ENCODE measurements around the gene NDST1. TPM values are rescaled to one million over a fixed set of nuclear protein-coding genes. Genes with fewer than 3 reads are reported as not detected.

NDST1 gene
- total RNA-seq, 1 donor from 2014 or later, result 110 TPM

GRCh38 chr5:150521939-150522503 lies 14.1 kb downstream of the NDST1 start:
- DNase-seq (ENCODE audit: low spot score), result no peak

DNA sequence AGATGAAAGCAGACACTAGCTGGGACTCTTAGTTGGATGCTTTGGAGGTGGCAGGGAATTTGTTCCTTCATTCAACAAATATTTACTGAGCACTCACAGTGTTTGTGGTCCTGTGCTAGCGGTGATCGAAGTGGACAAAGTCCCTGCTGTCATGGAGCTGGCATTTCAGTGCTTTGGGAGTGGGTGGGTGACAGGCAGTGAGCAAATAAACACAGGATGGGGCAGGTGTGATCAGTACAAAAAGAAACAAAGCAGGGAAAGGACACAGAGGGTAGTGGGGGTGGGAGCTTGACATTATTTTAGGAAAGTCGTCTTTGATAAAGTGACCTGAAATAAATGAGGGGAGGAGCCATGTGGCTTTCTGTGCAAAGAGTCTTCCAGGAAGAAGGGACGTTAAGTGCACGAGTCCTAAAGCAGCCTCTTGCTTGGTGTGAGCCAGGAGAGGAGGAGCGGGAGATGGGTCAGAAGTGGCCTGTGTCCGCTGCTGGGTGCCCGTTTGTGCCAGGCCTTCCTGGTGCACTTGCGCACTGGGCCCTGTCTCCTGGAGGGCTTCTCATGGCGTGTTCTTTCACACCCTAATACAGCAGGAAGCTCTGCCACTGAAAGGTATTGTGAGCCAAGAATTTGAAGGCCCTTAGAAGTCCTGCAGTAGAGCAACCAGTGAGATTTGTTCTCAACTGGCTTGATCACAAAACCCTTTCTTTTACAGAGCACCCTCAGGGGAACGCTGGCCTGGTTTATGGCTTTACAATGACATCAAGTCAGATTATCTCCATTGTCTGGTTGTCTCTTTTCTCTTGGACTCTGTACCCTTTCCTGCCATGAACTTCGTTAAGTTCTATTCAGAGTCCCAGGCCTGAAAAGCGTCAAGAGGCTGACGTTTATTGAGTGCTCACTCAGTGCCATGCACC lies 14.8 kb downstream of the NDST1 start:
- no peak for DNase-seq (ENCODE audit: low spot score)

- no peak for DNase-seq (ENCODE audit: low spot score)
Measured at GRCh38 chr5:150523472-150524350, 15.8 kb downstream of the NDST1 start.

- DNase-seq (ENCODE audit: low spot score), result no peak
Measured at GRCh38 chr5:150525163-150525562, 17.2 kb downstream of the NDST1 start.

DNA sequence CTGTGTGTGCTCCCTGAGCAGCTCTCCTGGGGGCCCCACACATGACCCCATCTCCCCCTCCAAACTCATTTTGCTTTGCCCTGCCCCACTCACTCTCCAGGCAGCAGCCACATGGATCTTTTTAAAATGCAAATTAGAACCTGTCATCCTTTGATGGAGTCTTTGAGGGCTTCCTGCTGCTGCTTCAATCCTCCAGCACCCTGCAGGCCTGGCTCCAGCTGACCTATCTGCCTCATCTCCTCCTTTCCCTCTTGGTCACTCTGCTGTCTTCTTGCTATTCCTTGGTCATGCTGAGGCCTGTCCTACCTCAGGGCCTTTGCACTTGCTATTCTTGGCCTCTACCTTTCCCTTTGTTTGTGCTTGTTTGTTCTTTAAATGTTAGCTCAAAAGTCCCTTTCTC lies 17.9 kb downstream of the NDST1 start:
- no peak for DNase-seq (ENCODE audit: low spot score)

DNA sequence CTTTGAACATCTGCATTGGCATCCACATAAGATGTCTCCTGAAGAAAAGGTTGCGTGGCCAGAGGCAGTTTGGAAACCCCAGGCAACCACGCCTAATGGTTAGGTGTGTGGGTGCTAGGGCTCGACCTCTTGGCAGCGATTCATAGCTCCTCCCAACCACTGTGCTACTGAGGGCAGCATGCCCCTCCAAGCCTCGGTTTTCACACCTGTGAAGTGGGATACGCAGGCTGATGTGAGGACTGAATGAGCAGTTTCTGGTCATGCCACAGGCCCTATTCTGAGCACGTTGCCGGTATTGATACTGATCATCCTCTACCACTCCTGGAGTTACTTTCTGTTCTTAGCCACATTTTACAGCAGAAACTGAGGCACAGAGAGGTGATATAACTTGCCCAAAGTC lies 19.1 kb downstream of the NDST1 start:
- DNase-seq (ENCODE audit: low spot score), result no peak

- DNase-seq (ENCODE audit: low spot score), result no peak
Measured at GRCh38 chr5:150527808-150528207, 19.9 kb downstream of the NDST1 start.

DNA sequence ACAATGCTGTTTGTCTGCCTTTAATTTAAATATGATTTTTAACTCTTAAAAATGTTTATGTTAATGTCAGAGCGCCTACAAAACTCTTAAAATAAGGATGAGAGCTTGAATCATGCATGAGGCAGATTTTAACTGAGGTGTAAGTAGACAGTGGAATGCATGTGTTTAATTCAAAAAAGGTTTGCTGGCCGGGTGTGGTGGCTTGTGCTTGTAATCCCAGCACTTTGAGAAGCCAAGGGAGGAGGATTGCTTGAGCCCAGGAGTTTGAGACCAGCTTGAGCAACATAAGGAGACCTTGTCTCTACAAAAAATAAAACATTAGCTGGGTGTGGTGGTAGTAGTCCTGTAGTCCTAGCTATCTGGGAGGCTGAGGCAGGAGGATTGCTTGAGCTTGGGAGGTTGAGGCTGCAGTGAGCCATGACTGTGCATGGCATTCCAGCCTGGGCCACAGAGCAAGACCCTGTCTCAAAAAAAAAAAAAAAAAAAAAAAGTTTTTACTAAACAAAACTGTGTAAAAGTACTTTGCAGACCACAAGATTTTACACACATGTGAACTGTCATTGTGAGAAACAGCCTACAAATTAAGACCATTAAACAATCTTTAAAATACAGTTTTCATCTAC lies 21.1 kb downstream of the NDST1 start:
- no peak for DNase-seq (ENCODE audit: low spot score)

- no peak for DNase-seq (ENCODE audit: low spot score)
Measured at GRCh38 chr5:150529555-150529954, 21.6 kb downstream of the NDST1 start.

- DNase-seq (ENCODE audit: low spot score), result no peak
Measured at GRCh38 chr5:150530423-150530822, 22.5 kb downstream of the NDST1 start.

DNA sequence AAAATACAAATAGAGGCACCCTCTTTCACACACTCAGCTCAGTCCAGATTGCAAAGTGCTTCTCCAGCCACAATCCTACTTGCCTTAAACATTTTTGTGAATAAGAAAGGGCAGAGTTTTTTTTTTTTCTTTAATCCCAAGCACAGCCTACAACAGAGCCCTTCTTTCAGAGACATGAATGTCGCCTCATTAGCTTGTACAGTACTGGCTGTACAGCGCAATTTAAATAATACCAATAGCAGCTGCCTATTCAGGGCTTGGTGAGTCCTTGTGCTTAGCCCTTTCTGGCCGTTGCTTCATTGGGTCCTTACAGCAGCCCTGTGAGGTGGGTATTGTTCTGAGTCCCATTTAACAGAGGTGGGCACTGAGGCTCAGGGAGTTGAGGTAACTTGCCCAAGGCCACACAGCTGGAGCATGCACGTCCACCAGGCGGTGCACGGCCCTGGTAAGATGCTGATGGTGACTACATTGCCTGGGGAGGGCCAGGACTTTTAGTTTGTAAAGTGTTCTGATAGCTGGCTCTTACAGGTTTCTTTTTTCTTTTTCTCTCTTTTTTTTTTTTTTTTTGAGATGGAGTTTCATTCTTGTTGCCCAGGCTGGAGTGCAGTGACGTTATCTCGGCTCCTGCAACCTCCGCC lies 23.1 kb downstream of the NDST1 start:
- DNase-seq (ENCODE audit: low spot score), result no peak

DNA sequence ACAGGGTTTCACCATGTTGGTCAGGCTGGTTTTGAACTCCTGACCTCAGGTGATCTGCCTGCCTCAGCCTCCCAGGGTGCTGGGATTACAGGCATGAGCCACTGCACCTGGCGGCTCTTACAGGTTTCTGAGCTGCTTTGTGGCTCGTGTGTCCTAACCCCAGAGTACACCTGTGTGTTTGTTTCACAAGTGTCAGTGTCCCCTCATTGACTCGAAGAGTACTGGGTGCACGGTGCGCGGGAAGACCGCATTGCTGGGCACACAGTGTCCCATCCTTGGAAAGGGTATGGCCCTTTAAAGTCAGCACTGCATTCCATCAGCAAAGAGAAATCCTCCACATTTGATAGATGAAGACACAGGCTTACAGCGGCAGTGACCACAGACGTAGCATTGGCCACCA lies 23.8 kb downstream of the NDST1 start:
- no peak for DNase-seq (ENCODE audit: low spot score)

- no peak for DNase-seq (ENCODE audit: low spot score)
Measured at GRCh38 chr5:150532151-150532550, 24.2 kb downstream of the NDST1 start.

DNA sequence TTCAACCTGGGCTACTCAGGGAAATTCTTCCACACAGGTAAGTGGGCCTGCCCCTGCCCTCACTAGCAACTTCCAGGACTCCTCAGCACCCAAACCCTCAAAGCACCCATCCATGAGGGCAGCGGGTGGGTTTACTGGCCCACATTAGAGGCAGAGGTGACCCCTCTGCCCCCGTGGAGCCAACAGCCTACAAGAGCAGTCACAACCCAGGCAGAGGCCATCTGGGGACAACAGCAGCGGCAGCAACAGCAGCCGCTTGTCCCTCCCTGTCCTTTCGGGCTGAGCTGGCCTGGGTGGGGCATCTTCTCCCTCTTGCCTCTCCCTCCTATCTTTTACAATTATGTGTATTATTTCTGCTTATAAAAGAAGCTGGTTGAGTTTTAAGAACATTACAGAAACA lies 25.1 kb downstream of the NDST1 start:
- DNase-seq (ENCODE audit: low spot score), result no peak

DNA sequence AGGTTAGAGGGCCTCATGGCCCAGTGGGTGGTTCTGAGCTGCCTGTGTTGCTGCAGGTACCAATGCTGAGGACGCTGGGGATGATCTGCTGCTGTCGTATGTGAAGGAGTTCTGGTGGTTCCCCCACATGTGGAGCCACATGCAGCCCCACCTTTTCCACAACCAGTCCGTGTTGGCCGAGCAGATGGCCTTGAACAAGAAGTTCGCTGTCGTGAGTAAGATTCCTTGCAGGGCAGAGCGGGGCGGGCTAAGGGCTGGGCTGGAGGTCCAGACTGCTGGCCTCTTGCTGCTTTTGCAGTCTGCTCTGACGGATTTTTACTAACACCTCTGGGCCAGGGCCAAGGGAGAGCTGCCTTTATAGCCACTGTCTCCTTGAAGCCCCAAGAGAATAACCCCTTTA lies 26.9 kb downstream of the NDST1 start:
- DNase-seq (ENCODE audit: low spot score), result no peak

DNA sequence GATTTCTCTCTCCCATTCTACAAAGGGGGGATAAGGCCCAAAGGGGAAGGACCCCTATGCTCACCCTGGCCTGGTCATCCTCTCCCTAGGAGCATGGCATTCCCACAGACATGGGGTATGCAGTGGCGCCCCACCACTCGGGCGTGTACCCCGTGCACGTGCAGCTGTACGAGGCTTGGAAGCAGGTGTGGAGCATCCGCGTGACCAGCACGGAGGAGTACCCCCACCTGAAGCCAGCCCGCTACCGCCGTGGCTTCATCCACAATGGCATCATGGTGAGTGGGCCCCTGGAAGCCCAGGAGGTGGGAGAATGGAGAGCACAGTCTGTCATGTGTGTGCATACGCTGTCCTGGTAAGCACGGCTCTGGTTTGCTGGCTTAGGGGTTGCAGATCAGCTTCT lies 27.7 kb downstream of the NDST1 start:
- no peak for DNase-seq (ENCODE audit: low spot score)

DNA sequence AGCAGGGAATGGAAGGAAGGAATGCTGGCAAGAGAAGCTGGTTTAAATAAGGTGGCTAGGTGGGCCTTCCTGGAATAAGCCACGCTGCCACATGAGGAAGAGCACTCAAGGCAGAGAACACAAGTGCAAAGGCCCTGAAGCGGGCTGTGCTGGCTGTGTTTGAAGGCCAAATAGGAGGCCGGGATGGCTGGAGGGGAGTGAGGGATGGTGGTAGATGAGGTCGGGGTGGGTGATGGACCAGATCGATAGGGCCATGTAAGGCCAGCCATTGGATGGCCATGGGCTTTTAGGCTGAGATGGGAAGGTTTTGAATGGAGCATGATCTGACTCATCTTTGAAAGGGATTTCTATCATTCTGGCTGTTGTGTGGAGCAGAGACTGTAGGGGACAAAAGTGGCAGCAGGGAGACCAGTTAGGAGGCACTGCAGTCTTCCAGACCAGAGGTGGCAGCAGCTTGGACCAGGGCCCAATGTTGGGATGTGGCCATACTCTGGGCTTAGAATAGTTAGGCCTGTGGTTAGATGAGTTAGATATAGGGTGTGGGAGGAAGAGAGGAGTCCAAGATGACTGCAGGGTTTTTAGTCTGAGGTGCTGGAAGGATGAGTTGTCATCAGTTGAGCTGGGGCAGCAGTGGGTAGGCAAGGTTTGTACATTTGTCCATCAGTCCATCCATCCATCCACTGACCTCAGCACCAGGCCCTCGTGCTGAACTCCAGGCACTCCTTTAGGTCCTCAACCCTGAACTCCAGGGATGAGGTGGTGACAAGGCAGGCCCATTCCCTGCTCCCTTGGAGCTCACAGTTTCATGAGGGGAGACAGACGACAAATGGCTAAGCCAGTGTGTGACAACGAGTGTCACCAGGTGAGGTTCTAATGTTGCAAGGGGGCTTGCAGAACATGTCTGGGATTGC lies 30.3 kb downstream of the NDST1 start:
- DNase-seq (ENCODE audit: low spot score), result no peak

DNA sequence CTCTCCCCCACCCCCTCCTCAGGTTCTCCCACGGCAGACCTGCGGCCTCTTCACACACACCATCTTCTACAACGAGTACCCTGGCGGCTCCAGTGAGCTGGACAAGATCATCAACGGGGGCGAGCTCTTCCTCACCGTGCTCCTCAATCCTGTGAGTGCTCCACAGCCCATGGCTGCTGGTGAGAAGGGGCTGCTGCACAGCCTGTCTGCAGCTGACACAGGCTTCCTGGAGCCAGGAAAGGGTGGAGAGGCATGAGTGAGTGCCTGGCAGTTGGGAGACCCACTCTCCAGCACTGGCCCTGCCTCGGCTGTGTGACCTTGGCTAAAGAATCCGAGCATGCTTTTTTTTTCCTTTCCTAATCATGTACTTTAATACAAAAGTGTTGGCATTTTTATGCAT lies 31.3 kb downstream of the NDST1 start:
- DNase-seq (ENCODE audit: low spot score), result no peak

DNA sequence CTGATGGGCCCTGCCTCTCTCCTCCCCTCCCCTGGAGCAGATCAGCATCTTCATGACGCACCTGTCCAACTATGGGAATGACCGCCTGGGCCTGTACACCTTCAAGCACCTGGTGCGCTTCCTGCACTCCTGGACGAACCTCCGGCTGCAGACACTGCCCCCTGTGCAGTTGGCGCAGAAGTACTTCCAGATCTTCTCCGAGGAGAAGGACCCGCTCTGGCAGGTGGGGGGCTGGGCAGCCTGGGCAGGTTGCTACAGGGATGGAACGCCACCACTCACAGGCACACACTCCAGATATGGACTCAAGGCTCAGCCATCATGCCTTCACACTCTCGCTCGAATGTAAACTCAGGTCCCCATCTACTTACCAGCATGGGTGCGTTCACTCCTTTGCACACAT lies 32.1 kb downstream of the NDST1 start:
- DNase-seq (ENCODE audit: low spot score), result no peak

Data from mesenteric fat pad (tissue), 1 donor.